Measurements from ENCODE around the gene RPUSD1.

Gene RPUSD1

DNA sequence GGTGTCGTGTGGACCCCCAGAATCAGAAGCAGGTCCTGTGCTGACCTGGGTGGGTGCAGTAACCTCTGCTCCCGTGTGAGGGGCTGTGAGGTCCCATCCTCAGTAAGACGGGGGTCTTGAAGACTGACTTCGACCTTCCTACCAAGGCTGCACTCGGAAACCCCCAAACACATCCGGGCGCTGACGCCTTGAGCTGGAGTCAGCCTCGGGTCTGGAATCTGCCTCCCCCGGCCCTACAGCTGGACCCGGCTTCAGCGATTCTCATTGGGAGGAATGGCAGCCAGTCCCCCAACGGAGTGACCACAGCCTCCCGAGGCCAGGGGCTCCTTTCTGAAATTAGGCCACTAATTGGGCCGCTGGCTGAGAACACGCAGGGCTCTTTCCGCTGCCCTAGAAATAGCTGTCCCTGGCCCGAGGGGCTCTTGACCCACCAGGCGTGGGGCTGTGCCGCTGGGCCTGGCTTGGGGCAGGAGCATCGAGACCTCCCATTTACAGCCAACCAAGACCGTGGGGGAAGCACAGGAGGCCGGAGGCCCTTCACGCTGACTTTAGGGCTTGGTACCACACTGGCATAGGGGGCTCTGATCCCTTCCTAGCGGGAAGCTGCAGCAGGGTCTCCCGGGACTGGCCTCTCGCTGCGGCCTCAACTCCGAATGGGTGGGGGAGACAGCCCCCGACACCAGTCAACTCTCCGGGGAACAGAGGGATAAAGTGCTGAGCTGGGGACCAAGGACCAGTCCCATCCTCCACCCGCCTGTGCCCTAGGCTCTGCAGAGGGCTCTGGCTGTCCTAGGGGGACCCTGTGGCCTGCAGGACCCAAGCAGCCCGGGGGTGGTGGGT lies 15.0 kb upstream of the RPUSD1 start:
- no peak for DNase-seq (ENCODE audit: low spot score)
- in situ Hi-C loops (cut with MboI; ENCODE audit: low pct_unique_long_range_greater_than_20kb, low sequenced_read_pairs, unreplicated experiment), result no loop called here
- no peak for TF ChIP-seq CTCF (IDR thresholded peaks at IDR 0.05; ENCODE audit: extremely low read depth, insufficient read depth, missing control alignments)

DNA sequence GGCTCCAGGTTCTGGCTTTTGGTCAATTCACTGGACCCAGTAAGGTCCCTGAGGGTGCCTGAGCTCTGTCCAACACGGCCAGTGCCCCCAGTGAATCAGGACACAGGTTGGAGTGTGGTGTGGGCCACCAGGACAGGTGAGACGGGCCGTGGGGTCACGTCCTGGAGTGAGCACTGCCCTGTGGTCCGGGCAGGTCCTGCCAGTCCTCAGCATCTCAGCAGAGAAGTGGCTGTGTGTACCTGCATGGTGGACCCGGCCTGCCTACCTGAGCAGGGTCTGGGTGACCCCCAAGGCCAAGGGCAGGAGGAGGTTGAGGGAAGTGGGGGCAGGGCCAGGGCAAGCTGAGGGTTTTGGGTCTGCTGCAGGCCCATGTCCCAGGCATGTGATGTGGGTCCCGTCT lies 14.3 kb upstream of the RPUSD1 start:
- no peak for DNase-seq (ENCODE audit: low spot score)
- TF ChIP-seq CTCF (IDR thresholded peaks at IDR 0.05; ENCODE audit: extremely low read depth, insufficient read depth, missing control alignments), result no peak
- in situ Hi-C loops (cut with MboI; ENCODE audit: low pct_unique_long_range_greater_than_20kb, low sequenced_read_pairs, unreplicated experiment), result no loop called here

- DNase-seq (ENCODE audit: low spot score), result no peak
- in situ Hi-C loops (cut with MboI; ENCODE audit: low pct_unique_long_range_greater_than_20kb, low sequenced_read_pairs, unreplicated experiment), result no loop called here
- no peak for TF ChIP-seq CTCF (IDR thresholded peaks at IDR 0.05; ENCODE audit: extremely low read depth, insufficient read depth, missing control alignments)
These were observed 13.6 kb upstream of the RPUSD1 start for GRCh38 chr16:801584-802363.

GRCh38 chr16:800834-801511 lies 12.8 kb upstream of the RPUSD1 start:
- no peak for DNase-seq (ENCODE audit: low spot score)
- in situ Hi-C loops (cut with MboI; ENCODE audit: low pct_unique_long_range_greater_than_20kb, low sequenced_read_pairs, unreplicated experiment), result no loop called here
- no peak for TF ChIP-seq CTCF (IDR thresholded peaks at IDR 0.05; ENCODE audit: extremely low read depth, insufficient read depth, missing control alignments)

DNA sequence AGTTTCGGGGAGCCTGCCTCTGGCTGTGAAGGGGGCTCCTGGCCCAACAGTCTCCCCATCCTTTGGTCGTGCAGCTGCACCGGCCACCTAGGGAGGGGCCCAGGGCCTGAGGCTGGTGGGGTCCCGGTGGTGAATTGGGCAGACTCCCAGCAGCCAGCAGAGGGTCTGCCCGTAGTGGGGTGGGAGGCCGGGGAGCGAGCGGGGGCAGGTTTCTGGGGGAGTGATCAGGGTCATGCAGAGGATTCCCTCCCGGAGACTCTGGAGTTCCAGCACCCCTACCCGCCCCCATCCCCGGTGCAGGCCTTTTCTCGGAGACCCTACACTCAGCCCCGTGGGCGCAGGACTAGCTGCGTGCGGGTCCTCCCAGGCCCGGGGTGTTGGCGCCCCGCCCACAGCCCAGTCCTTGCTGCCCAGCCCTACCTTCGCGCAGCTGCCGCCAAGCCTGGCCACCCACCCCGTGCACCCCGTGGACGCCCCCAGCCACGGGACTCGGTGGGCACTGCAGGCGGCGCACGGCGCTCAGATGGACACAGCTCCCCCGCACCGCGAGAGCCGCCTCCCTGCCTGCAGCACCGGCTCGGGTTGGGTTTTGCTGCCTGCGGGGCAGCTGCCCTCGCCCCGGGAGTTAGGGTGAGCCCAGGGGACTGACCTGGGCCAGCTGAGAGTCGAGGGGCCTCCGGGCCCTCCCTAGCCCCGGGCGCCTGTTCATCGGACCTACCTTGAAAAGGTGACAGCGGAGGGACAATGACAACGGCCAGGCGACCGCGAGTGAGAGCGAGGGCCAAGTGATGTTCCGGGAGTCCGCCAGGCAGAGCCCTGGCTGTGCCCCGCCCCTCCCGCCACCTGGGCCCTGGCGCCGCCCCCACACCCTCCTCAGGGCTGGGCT lies 12.0 kb upstream of the RPUSD1 start, which contains the start of gene GNG13:
Gene GNG13, minus strand, starts transcription at position 787 of the 886 bp plus-strand sequence. CDS start 1,657 bp downstream, outside the sequence.
- TF ChIP-seq CTCF (IDR thresholded peaks at IDR 0.05; ENCODE audit: extremely low read depth, insufficient read depth, missing control alignments), result no peak
- no peak for DNase-seq (ENCODE audit: low spot score)
- in situ Hi-C loops (cut with MboI; ENCODE audit: low pct_unique_long_range_greater_than_20kb, low sequenced_read_pairs, unreplicated experiment), result no loop called here

Measured in GM13977 (cell line).